AG20443 (cell line): ENCODE results near the gene AGAP9.

Experiments used
- DNase-seq: peaks from one replicate; pipeline ENCODE4 v3.0.0; 2012; ENCODE audit warnings: low spot score, mixed read lengths

The AGAP9 gene

GRCh38 chr10:47457528-47457820 is 66.0 kb downstream of the AGAP9 start:
- DNase-seq, result peak; percentile 2

GRCh38 chr10:47456794-47457527 is 66.5 kb downstream of the AGAP9 start:
- DNase-seq, result peak; percentile 4

- DNase-seq, result peak; percentile 2
Measured at GRCh38 chr10:47456079-47456785, 67.2 kb downstream of the AGAP9 start.

GRCh38 chr10:47455350-47456078 is 67.9 kb downstream of the AGAP9 start:
- DNase-seq, result peak; percentile 2

DNA sequence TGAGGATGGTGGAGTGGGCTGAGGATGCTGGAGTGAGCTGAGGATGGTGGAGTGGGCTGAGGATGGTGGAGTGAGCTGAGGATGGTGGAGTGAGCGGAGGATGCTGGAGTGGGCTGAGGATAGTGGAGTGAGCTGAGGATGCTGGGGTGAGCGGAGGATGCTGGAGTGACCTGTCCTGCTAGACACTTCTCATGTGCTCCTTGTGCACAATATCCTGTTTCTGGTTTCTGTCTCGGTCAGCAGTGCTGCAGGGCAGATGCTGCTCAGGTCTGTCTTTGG is 68.7 kb downstream of the AGAP9 start:
- DNase-seq, result peak; percentile 9

- peak; percentile 9 for DNase-seq
Measured at GRCh38 chr10:47454008-47454779, 69.2 kb downstream of the AGAP9 start.

GRCh38 chr10:47453141-47454007 is 70.1 kb downstream of the AGAP9 start:
- DNase-seq, result peak; percentile 3

- peak; percentile 14 for DNase-seq
Measured at GRCh38 chr10:47452495-47453140, 70.8 kb downstream of the AGAP9 start.

DNA sequence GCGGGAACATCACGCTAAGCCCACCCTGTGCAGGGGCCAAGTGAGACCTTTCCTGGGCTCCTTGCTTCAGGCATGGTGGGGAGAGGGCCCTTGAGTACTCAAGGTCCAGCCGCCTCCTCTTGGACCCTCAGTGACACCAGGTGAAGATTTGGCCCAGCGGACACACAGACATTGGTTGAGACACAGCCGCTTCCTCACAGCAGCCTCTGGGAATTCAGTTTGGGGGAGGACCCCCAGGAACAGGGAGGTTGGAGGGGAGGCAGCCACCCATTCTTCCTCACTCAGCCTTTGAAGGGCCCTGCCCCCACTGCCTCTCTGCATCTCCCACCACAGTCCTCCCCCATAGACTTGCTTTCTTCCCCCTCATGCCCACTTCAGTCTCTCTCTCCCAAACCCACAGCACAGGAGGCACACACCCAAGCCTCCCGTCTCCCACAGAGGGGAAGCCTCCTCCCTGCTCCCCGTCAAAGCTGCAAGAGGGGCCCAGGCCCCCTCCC is 71.4 kb downstream of the AGAP9 start:
- DNase-seq, result peak; percentile 7
